ENCODE measurements around the gene TAOK3.

The TAOK3 gene

GRCh38 chr12:118206107-118206412, 166.6 kb downstream of the TAOK3 start:
- DNase-seq (ENCODE audit: low spot score) = no peak

GRCh38 chr12:118193958-118194357, 178.7 kb downstream of the TAOK3 start:
- no peak for DNase-seq (ENCODE audit: low spot score)

- DNase-seq (ENCODE audit: low spot score) = no peak
Observed at GRCh38 chr12:118193477-118193876, 179.2 kb downstream of the TAOK3 start.

- DNase-seq (ENCODE audit: low spot score) = peak; percentile 26
Observed at GRCh38 chr12:118190266-118190665, 182.4 kb downstream of the TAOK3 start.

GRCh38 chr12:118189741-118190191, 182.9 kb downstream of the TAOK3 start:
- DNase-seq (ENCODE audit: low spot score) = peak; percentile 38

GRCh38 chr12:118188690-118189371, 183.9 kb downstream of the TAOK3 start:
- peak; percentile 24 for DNase-seq (ENCODE audit: low spot score)

- no peak for DNase-seq (ENCODE audit: low spot score)
Observed at GRCh38 chr12:118187751-118188435, 184.8 kb downstream of the TAOK3 start.

GRCh38 chr12:118185602-118186397, 186.9 kb downstream of the TAOK3 start:
- no peak for DNase-seq (ENCODE audit: low spot score)

GRCh38 chr12:118183711-118184110, 189.0 kb downstream of the TAOK3 start:
- DNase-seq (ENCODE audit: low spot score) = peak; percentile 7

GRCh38 chr12:118183155-118183554, 189.6 kb downstream of the TAOK3 start:
- no peak for DNase-seq (ENCODE audit: low spot score)

- DNase-seq (ENCODE audit: low spot score) = no peak
Observed at GRCh38 chr12:118175823-118176447, 196.8 kb downstream of the TAOK3 start.

- no peak for DNase-seq (ENCODE audit: low spot score)
Observed at GRCh38 chr12:118166946-118167345, 205.8 kb downstream of the TAOK3 start.

GRCh38 chr12:118164798-118165486, 207.8 kb downstream of the TAOK3 start:
- DNase-seq (ENCODE audit: low spot score) = peak; percentile 37

- no peak for DNase-seq (ENCODE audit: low spot score)
Observed at GRCh38 chr12:118160536-118160935, 212.2 kb downstream of the TAOK3 start.

GRCh38 chr12:118151755-118152154, 221.0 kb downstream of the TAOK3 start:
- DNase-seq (ENCODE audit: low spot score) = no peak

- DNase-seq (ENCODE audit: low spot score) = no peak
Observed at GRCh38 chr12:118150625-118151024, 222.1 kb downstream of the TAOK3 start.

GRCh38 chr12:118148287-118148686, 224.4 kb downstream of the TAOK3 start:
- no peak for DNase-seq (ENCODE audit: low spot score)

- DNase-seq (ENCODE audit: low spot score) = no peak
Observed at GRCh38 chr12:118145798-118146156, 226.9 kb downstream of the TAOK3 start.

GRCh38 chr12:118145113-118145797, 227.5 kb downstream of the TAOK3 start:
- DNase-seq (ENCODE audit: low spot score) = no peak

- no peak for DNase-seq (ENCODE audit: low spot score)
Observed at GRCh38 chr12:118144499-118144898, 228.2 kb downstream of the TAOK3 start.

GRCh38 chr12:118140825-118141224, 231.9 kb downstream of the TAOK3 start:
- no peak for DNase-seq (ENCODE audit: low spot score)

All from kidney tubule cell (primary cell).